Activated naive CD4-positive, alpha-beta T cell treated with anti-CD3 and anti-CD28 coated beads, Interleukin-2, amount 50 U/mL, for 16 hours (primary cell): ENCODE data around the gene ANGPTL7.

Experiments
- DNase-seq: peaks from one replicate; pipeline ENCODE4 v3.0.0-alpha.2; 2020

The ANGPTL7 gene

DNA sequence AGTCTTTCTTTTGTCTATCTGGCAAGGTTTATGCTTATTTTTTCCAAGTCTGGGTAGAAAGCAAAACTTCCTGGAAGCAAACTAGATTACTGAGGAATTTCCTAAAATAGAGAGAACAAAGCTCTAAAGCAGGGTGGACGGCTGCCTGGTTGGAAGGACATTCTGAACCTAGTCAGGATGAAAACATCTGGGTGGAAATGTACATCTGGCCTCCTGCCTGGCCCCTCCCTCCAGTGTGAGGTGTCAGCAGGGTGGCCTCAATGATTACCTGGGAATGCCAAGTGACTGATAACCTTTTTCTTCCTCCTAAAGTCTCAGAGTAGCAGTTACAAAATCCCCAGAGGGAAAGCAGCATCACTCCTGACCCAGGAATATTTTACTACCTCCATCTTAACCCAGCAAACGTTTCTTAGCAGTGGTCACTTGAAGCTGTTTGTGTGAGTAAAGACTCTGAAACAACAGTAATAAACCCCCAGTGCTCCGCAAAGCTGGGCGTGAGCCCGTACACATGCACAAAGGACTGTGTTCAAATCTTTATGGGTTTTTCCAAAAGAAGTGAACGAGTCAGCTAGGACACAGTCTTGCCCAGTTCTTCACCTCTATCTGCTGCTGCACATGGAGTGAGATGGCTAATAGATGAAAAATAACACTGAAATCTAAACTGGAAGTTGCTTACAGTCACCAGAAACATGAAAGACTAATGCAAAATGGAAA lies 18.9 kb downstream of the ANGPTL7 start:
- DNase-seq = no peak

DNA sequence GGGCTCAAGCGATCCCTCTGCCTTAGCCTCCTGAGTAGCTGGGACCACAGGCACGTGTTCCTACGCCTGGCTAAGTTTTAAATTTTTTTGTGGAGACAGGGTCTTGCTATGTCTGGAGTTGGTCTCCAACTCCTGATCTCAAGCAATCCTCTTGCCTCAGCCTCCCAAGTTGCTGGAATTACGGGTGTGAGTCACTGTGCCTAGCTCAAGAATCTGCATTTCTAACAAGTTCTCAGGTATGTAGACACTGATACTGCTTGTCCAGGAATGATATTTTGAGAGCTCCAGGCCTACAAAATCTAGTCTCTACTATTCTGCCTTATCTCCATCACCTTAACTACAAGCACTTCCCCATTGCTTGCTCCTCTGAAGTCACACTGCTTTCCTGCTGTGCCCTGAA lies 22.3 kb downstream of the ANGPTL7 start:
- no peak for DNase-seq

DNA sequence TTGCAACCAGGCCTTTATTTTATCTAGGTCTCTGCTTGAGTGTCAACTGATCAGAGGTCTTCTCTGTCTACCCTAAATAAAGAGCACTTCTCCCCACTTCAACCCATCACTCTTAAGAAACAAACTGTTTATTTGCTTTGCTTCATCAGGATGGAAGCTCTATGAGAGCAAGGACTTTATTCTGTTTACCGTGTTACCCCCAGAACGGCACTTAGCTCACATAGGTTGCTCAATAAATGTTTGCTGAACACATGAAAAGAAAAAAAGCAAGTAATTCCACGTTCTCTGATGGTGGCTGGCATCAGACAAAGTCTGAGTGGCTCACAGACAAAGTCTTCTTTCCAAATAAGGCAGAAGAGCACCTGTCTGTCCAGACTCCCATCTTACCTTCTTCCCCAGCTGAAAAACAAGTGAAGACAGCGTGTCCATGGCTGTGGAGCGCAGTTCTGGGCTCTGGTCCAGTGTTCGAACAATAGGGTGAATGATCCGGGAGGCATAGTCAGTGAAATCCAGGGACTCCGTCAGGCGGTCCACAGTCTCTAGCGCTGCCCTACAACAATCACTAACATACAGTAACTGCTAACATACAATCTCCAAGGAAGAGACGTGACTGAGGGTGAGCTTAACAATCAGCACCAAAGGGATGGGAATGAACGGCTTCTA lies 22.9 kb downstream of the ANGPTL7 start:
- no peak for DNase-seq

DNA sequence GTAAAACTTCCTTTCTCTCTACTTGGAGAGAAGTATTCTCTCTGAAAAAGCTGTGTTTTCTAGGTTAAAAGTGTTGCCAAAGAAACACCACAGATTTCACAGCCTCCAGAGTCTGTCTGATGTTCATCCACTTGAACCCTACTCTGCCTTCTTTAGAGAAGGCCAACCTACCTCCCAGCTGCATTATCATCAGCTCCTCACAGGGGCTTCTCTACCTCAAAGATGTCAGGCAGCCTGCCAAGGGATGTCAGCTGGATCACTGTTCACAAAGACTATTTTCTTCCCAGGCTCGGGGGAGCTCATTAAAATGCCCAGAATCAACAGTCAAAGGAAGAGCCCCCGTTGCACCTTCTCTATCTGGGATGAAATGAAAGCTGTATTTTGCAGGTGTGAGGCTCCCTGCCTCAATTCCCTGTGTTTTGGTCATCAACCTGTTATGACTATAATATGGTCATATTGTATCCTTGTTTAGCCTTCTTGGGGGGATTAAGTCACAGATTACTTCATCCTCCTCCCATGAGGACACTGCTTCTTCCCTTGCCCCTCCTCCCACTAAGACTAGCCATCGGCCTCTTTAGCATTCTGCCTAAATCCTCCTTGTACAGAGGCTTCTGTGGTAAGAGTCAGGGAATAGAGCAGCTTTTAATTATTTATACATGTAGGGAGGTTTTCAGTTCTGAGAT lies 25.7 kb downstream of the ANGPTL7 start:
- no peak for DNase-seq

DNA sequence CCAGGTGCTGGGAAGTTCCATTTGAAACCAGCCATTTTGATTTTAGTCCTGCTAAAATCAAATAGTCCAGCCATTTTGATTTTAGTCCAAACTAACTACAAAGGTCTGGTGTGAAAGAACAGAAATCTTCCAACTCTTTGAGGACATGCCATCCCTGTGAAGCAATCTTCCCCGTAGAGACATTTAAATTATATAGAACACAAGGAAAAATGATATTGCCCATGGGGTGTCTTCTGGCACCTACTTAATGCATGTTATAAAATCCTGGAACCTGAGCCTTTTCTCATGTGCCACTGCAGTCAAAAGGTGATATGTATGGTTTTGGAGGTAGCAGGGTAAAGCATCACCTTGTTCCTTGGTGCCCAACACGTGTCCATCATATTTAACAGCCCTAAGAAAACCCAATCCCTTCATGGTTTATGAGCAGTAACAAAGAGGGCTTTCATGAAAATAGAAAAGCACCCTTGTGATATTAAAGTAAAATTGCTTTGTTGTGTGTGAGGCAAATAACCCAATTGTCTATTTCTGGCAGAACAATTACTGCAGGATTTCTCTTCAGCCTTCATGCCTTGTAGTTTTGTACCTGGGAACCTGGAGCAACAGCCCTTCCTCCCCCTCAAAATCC lies 26.3 kb downstream of the ANGPTL7 start:
- no peak for DNase-seq

DNA sequence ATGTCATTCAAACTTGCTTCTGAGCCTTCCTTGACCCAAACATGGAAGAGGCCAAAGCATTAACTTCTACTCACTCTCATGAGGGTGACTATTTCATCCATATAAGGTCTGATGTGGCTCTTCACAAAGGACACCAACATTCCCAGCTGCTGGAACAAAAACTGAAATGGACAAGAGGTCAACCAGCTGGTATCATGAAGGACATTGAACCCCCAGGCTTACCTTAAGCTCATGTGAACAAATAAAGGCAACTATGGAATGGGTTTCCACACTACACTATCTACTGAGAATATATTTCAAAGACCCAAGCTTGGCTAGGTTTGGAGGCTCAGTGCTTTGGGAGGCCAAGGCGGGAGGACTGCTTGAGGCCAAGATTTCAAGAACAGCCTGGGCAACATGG lies 26.9 kb downstream of the ANGPTL7 start:
- DNase-seq = no peak

DNA sequence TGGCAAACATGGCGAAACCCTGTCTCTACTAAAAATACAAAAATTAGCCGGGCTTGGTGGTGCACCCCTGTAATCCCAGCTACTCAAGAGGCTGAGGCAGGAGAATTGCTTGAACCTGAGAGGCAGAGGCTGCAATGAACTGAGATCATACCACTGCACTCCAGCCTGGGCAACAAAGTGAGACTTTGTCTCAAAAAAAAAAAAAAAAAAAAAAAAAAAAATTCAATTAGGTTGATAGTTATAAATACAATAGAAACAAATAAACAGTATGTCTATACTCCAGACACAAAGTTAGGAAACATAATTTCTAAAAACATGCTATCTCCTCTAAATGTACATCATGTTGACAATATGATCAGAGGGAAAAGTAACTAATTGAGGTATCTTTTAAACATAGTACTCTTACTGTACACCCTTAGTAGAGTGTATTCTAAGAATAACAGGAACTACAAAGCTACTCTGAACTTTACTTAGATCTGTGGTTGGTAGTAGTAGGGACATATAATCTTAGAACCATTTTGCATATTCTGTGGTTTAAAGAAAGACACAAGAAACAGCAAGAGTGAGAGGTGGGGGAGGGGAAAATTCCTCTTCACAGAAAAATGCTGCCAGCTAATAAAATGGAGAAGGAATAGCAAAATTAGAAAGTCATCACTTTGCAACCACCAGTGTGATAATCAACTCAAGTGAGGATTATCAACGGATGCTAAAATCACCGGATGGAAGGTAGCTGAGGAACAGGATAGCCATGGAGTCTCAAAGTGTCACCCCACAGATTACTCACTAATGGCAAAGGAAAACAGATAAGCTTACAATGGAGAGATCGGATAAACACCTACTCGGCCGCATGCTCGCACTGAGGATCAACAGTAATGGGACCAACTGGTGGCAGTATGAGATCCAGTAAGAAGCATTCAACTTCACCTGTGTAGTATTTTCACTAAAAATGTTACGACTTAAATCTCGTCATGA lies 38.2 kb downstream of the ANGPTL7 start:
- no peak for DNase-seq

DNA sequence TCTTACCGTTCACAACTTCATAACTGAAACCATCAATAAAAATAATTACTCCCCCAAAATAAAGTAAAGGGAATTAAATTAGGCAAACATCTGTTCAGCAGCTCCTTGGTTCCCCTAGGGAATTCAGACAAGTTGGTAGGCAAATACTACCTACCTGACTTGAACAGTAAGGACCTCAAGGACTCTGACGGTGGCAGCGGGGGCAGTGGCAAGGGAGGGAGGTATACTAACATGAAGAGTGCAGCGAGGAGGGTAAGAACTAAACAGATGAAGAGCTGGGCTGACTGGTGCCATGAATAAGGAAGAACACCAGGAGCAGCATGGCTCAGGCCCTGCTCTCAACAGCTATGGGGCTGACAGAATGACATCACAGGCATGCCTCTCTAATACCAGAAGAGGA lies 40.0 kb downstream of the ANGPTL7 start:
- no peak for DNase-seq

DNA sequence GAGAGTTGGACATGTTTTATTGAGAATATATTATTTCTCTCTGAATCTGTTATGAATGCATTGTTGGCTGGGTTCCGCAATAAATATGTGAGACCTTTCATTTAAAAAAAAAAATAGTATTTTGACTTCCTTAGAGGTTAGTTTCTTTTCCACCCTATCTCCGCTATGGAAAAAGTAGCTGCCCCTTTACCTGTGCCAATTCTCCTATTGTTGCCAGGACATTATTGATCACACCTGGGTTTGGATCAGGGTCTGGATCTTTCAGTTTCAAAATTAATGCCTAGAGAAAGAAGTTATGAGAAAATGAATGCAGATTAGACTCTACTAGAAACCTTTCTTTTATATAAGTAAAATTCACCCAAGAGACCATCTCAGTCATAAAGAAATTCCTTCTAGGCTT lies 44.1 kb downstream of the ANGPTL7 start:
- DNase-seq = no peak

DNA sequence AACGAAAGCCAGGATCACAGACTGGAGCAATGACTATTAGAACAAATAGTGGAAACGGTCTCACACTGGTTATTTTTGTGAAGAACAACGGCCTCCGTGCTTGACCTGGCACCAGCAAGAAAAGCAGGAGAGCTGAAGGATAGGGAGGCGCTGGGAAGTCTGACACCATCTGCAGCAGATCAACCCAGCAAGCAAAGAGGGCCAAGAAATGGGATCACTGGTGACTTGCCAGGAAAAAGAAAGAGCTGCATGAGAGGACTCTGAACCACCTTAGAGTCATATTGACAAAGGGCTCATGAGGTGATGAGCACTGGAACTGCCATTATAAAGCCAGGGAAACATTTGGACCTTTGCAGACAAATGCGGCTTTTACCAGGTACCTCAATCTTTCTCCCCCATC lies 48.2 kb downstream of the ANGPTL7 start:
- no peak for DNase-seq

DNA sequence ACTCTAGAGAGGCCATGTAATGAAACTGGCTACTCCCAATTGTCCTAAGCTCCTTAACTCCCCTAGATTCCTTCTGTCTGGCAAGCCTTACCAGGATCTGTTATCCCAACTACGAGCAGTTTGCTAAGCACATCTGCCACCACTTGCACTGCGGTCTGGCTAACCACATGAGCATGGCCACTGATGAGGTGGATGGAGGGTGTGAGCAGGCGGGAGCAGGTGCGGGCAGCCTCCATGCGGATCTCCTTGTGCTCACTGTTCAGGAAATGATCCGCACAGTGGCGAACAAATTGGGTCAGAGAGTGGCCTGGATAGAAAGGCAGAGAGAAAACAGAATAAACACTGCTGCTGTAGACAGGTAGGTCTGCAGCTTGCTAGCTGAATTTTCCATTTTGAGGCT lies 49.2 kb downstream of the ANGPTL7 start:
- no peak for DNase-seq

DNA sequence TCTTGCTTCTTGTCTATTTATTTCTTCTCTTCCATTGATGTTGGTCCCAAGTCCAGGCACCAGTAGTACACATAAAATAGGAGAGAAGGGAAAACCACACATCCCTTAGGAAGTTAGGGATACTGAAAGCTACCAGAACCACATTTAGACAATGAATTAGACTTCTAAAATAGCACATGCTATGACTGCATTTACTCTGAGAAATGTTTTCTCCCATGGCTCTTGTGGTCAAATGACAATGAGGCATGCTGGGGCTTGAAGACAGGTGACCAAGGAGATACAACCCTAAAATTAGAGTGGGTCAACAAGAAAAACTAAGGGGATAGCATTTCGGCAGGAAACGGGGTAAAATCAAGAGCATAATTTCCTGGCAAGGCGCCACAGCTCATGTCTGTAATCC lies 56.1 kb downstream of the ANGPTL7 start:
- DNase-seq = no peak
